HG03196 (cell line): ENCODE results near the gene F7.
A peak's percentile ranks its signal among the peaks of the same experiment; 100 is the strongest.
"Not testable (repeated sequence)": the region's sequence is repeated elsewhere in the genome, so short reads cannot be mapped to it uniquely, and the experiment has no call there.

Experiments used
- ATAC-seq: cut with Tn5 transposase; IDR thresholded peaks from one replicate; pipeline ENCODE4 v1.9.1; 2021; ENCODE audit not compliant: unreplicated experiment

F7 gene

DNA sequence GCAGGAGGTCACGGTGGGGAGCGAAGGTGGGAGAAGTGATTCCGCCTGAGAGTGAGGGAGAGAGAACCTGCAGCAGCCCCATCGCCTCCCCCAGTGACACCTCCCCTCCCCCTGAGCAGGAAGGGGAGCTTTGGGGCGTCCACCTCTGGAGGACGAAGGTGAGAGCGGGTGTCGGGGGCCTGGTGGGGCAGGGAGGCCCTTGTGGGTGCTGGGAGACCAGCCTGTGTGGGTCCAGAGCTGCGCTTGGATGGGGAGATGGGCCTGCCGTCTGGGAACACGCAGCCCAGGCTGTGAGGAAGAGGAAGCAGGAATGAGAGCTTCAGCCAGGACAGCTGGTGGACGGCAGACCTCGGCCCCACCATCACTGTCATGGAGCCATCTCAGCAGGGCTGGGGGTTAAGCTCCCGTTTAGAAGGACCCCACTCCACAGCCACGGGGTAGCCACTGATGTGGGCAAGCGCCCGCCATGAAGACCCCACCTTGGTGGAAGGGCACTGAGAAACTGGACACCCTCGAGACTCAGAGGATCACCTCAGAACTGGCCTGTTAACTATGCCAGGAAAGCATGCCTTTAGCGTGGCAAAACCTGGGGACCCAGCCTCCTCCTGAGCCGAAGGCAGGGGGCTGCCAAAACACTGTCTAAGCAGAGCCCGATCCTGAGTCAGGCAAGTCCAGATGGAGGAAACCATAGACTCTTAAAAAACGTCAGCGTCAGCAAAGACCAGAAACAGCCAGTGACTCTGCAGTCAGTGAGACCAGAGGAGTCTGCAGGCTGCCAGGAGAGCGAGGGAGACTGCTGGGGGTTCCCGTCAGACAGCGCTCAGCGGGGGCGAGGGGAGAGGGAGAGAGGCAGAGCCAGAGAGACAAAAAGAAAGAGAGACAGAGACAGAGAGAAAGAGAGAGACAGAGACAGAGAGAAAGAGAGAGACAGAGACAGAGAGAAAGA, 46.4 kb downstream of the F7 start:
- ATAC-seq: no peak

DNA sequence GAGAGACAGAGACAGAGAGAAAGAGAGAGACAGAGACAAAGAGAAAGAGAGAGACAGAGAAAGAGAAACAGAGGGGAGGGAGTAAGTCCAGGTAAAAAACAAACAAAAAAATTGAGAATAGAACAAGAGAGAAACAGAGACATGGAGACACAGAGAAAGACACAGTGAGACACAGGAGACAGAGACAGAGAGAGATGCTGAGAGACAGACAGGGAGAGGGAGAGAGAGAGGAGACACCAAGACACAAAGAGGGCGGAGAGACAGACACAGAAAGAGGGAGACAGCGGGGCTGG, 47.0 kb downstream of the F7 start:
- ATAC-seq: no peak

DNA sequence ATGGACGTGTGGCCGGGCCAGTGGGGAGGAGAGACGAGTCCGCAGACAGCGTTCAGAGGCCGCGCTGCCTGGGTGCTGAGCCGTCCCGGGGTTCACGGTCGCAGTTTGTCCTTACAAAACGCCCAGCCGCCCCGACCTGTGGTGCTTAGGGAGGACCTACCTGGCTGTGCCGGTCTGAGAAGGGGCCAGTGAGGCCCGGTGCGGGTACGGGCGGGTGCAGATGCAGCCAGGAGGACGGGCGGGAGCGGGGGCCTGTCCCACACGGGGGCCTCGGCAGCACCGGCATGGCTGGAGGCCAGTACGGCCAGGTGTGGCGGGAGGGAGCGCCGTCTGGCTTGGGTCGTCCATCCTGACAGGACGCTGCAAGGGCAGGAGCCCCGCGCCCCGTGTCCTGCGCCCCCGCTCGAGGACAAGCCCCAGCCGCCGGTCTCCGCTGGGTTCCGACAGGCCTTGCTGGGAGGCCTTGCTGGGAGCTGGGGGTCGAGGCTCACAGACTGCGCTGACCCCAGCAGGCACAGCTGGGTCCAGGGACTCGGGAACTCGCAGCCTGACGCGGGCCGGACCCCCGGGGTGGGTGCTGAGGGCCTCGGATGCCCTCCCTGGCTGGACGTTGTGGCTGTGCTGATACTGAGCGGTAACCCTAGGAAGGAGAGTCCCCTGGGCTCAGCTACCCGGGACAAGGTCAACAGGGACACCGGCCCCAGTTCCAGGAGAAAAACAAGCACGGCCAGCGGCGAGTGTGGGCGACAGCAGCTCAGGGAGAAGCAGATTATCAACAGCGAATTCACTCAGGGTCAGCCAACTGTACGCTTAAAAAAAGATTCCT, 47.6 kb downstream of the F7 start:
- peak; percentile 19 for ATAC-seq

DNA sequence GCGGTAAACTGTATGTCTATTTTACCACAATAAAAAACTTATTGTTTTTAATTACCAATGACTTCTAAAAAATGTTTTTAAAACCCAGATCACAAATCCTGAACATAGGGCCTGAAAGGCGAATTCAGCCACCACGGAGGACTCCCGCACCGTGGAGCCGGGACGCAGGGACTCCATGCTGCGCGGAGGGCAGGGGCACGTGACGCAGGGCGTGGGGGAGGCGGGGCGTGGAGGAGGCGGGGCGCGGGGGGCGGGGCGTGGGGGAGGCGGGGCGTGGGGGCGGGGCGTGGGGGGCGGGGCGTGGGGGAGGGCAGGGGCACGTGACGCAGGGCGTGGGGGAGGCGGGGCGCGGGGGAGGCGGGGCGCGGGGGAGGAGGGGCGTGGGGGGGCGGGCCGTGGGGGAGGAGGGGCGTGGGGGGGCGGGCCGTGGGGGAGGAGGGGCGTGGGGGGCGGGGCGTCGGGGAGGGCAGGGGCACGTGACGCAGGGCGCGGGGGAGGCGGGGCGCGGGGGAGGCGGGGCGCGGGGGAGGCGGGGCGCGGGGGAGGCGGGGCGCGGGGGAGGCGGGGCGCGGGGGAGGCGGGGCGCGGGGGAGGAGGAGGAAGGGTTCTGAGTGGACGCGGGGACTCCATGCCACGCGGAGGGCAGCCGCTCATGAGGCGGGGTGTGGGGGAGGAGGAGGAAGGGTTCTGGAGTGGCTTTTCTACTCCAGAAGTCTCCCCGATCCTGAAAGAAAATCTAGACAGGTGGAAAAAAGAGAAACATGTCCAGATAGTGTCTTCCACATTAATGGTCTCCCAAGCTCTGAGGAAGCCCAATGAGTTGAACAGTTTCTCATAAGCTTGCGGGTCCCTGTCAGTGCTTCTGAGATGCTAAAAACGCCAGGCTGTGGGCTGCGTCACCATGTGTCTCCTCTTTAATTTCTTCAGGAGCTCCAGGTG, 48.5 kb downstream of the F7 start:
- peak; percentile 40 for ATAC-seq

DNA sequence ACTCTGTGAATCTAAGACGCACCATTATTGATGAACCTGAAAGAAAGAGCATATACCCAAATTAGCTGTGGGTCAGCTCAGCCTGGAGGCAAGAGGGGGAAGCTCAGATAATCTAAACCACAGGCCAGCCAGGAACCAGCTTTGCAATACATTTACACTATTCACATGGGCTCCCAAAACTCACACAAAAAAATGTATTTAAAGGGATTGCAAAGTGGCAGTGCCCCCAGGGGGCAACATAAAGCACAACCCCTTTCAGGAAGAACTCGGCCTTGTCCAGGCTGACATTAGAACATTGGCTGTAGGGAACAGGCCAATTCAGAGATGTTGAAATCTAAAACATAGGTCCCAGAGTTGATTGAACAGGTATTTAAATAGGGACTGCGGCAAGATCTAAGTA, 49.6 kb downstream of the F7 start:
- ATAC-seq: no peak

DNA sequence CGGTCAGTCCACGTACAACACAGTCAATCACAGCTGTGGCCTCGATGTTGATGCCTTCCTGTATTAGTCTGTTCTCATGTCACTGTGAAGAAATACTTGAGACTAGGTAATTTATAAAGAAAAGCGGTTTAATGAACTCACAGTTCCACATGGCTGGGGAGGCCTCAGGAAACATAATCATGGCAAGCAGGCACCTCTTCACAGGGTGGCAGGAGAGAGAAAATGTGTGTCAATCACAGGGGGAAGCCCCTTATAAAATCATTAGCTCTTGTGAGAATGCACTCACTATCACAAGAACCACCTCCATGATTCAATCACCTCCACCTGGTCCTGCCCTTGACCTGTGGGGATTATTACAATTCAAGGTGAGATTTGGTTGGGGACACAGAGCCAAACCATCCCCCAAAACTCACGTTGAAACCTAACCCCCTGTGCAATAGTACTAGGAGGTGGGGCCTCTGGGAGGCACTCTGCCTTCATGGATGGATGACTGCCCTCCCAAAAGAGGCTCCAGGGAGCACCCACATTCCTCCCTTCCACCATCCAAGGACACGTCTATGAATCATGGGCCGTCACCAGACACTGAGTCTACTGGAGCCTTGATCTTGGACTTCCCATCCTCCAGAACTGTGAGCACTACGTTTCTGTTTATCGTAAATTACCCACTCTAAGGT, 50.5 kb downstream of the F7 start:
- no peak for ATAC-seq

DNA sequence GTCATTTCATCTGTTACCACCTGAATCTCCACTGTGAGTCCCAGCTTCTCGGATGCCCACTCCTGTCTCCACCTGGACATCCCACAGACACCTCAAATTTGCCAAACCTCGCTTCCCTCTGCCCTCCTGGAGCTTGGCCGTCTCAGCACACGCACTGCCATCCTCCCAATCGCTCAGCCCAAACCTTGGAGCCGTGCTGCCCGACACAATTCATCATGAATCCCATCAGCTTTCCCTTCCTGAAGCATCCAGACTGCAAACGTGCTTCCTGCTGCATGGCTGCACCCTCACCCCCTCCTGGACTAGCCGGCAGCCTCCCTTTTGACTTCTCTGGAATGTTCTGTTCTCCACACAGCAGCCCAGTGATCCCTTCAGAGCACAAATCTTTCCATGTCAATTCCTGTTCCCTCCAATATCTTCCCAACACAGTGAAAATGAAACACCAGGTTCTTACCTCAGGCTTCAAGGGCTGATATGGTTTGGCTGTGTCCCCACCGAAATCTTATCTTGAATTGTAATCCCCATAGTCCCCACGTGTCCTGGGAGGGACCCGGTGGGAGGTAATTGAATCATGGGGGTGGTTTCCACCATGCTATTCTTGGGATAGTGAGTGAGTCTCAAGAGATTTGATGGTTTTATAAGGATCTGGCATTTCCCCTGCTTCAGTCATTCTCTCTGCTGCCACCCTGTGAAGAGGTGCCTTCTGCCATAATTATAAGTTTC, 51.8 kb downstream of the F7 start:
- ATAC-seq: no peak

DNA sequence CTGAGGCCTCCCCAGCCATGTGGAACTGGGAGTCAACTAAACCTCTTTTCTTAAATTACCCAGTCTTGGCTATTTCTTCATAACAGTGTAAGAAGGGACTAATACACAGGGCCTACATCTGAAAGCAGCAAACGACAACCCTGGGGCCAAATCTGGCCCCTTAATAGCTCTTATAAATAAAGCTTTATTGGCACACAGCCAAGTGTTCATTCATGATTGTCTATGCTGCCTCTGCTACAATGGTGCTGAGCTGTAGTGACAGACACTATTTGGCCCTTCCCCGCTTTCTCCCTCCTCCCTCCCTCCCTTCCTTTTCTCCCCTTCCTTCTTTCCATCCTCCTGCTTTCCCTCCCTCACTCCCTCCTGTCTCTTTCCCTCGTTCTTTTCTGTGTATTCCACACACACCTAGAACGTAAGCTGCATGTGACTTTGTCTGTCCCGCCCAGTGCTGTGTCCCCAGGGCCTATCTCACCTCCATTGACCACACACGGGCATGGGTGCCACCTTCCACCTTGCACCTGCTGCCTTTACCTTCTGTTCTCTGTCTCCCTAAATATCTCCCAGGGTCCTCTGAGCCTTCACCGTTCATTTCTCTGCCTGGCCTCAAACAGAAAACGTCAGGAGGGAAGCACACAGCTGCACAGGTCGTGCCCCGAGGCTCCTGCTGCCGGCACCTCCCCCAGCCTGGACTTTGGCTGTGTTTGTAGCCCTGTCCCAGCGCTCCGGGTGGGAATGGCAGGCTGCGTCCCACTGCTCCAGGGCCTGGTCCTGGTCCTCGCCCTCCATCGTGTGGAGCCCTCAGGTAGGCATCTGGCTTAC, 52.5 kb downstream of the F7 start, which contains the start of gene PROZ:
Gene PROZ (plus strand): TSS at position 720 of the 819 bp plus-strand sequence. CDS start 13 bp downstream, at position 733.
- no peak for ATAC-seq

DNA sequence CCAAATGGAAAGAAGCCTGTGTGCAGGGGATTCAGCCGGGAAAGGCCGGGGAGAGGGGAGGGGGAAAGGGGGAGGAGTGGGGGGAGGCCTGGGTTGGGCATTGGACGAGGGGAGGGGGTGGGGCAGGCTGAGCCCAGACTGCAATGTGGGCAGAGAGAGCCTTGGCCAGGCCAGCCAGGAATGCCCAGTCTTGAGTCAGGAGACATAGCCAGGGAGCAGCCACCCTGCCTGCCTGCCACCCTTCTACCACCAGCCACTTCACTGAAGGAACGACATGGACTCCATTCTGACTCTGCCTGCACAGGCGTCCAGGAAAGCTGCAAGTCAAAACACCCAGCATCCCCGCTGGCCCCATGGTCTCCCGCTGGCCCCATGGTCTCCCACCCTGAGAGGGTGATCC, 53.4 kb downstream of the F7 start:
- no peak for ATAC-seq

DNA sequence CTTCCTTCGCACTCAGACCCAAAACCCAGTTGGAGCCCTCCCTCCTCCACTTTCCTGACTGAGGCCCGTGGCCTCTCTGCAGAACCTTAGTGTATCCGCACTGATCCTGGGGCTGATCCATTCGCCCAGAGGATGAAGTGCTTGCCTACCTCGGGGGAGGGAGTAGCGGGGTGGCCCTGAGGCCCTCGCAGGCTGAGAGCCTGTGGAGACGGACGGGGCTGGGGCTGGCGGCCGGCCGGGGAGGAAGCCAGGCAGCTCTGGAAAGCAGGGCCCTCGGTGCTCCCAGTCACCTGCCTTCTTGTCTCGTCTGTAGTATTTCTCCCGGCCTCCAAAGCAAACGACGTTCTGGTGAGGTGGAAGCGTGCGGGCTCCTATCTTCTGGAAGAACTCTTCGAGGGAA, 54.1 kb downstream of the F7 start:
- ATAC-seq: no peak

DNA sequence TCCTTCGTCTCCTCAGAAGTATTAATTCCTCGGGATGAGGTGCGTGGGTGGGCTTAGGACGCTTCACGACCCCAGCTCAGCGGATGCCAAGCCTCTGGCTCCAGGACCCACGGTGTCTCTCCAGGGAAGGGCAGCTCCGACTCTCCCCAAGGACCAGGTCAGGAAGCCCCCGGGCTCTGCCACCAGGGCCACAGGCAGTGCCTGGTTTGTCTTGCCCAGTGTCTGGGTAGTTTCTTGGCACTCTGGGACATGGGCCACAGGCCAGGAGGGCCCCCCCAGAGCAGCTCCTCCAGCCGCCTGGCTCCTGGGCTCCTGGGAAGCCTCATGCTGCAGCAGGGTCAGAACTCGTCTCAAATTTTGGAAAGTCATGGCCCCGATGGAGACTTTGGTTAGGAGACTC, 55.4 kb downstream of the F7 start:
- ATAC-seq: no peak

DNA sequence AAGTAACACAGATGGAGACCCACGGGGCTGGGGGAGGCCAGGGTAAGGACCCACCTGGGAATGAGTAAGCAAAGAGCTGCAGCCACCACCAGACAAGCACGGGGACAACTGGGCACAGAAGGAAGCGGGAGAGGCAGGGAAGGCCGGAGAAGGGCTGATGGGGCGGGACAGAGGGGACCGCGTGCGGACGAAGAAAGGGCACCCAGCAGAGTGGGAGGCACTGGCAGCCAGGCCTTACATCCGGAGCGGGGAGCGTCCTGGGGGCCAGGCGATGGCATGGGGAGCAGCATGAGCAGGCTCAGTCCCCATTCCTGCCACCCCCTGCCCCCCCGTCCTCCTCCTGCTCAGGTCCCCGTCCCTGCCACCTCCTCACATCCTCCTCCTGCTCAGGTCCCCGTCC, 55.8 kb downstream of the F7 start:
- ATAC-seq: no peak

DNA sequence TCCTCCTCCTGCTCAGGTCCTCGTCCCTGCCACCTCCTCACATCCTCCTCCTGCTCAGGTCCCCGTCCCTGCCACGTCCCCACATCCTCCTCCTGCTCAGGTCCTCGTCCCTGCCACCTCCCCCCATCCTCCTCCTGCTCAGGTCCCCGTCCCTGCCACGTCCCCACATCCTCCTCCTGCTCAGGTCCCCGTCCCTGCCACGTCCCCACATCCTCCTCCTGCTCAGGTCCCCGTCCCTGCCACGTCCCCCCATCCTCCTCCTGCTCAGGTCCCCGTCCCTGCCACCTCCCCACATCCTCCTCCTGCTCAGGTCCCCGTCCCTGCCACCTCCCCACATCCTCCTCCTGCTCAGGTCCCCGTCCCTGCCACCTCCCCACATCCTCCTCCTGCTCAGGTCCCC, 56.4 kb downstream of the F7 start:
- not testable (repeated sequence) for ATAC-seq

DNA sequence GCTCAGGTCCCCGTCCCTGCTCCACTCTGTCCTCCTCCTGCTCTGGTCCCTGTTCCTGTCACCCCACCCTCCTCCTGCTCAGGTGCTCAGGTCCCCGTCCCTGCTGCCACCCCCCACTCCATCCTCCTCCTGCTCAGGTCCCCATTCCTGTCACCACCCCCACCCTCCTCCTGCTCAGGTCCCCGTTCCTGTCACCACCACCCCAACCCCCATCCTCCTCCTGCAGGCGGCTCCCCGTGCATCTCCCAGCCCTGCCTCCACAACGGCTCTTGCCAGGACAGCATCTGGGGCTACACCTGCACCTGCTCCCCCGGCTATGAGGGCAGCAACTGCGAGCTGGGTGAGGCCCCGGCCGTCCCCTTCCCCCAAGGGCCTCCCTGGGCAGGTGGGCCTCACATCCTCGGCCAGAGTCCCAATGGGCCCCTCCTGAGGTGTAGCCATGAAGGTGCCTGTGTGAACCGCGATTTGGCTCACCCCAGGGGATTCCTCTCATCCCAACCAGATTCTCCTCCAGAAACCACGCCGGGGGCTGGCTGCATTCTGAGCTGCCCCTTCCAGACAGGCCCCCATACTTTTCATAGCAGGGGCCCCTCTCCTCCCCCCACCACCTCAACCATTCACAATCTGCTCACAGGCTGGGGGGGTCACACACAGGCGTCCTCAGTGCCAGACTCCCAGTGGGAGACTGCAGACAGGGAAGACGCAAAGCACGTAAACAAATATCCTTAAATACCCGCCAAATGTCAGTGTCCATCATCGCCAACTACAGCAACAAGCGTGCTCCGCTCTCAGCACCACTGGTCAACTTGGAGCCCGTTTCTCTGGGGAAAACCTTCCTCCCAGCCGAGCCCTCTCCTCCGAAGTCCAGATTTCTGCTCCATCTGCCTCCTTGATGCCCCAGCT, 57.4 kb downstream of the F7 start:
- ATAC-seq: no peak

DNA sequence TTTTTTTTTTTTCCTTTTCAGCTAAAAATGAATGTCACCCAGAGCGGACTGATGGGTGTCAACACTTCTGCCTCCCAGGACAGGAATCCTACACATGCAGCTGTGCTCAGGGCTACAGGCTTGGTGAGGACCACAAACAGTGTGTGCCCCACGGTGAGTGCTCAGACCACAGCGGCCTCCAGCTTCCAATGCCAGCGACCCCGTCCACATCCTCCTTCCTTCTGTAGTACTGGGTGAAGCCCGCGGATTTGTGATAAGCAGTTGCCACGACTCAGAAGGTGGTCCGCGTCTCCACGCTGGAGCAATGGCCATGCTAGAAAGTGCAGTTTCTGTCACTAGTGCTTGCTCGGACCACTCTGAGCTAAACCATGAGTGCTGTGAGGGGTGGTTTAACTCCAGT, 58.9 kb downstream of the F7 start:
- ATAC-seq: no peak

DNA sequence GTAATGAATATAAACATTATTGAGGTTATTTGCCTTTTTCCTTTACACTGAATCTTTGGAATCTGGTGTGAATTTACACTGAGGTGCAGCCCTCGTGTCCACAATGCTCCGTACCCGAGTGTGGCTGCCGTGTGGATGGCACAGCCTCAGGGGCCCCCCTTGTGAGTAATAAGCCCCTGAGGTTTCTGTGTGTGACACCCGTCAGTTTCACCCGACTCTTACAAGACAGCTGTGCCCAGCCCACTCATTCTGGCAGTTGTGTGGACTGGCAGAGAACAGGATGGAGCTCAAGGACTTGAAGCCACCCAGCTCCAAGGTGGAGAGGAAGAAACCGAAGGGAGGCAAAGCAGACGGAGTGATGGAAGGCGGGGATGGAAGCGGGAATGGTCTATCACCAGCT, 60.7 kb downstream of the F7 start:
- no peak for ATAC-seq

DNA sequence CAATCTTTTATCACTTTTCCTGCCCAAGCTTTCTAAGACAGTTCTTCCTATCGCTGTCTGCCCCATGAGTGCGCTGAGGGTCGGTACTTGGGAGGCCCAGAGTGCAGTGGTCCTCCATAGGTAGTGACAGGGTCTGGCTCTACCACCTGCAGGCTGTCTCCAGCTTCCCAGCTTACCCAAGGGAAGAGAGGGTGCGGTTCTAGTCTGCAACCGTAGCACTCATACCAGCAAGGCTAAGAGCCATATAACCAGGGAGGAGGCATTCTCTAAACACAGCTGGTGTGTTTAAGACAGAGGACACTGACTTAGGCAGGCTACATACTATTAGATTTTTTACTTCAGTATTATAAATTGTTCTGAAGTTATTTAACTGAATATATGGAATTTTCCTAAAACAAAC, 61.1 kb downstream of the F7 start:
- no peak for ATAC-seq

DNA sequence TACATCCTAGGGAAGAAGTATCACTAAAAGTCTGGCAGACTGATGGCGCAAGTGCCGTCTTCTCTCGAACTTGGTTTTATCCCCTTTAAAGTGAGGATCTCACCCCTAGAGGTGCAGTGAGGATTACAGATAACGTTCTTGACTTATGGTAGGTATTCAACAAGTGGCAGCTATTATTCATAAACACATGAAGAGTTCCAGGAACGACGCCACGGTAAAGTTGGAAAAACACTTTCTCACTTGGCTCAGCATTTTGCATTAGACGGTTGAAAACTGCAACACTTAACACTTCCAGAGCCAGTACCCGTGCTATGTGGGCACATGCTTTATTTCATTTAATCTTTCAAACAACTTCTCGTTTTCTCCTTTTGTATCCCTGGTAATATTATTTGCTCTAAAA, 61.6 kb downstream of the F7 start:
- no peak for ATAC-seq
